Stimulated activated memory B cell treated with anti-CD40 and anti-IgM and Interleukin-4, amounts not matched to agents 10 μg/mL and 1 μg/mL and 100 μg/mL, for 72 hours (primary cell): Measurements from ENCODE around the gene INPP5D.
A peak's percentile ranks its signal among the peaks of the same experiment; 100 is the strongest.
"Not testable (repeated sequence)": the region's sequence is repeated elsewhere in the genome, so short reads cannot be mapped to it uniquely, and the experiment has no call there.

Experiments used
- ATAC-seq: fragments of 150-1000 bp; cut with Tn5 transposase; 2 replicates; pipeline ENCODE4 v1.10.0; 2021
- H3K27ac Mint-ChIP-seq: one replicate; pipeline ENCODE4 v1.8.0; 2022; ENCODE audit warnings: mild to moderate bottlenecking, mixed read lengths
- H3K27me3 Mint-ChIP-seq: one replicate; pipeline ENCODE4 v1.8.0; 2022; ENCODE audit warnings: mixed read lengths
- H3K36me3 Mint-ChIP-seq: one replicate; pipeline ENCODE4 v1.8.0; 2022; ENCODE audit warnings: mixed read lengths
- H3K4me1 Mint-ChIP-seq: one replicate; pipeline ENCODE4 v1.8.0; 2022; ENCODE audit warnings: mixed read lengths
- H3K4me3 Mint-ChIP-seq: one replicate; pipeline ENCODE4 v1.8.0; 2022; ENCODE audit warnings: mild to moderate bottlenecking, moderate library complexity, mixed read lengths
- H3K9me3 Mint-ChIP-seq: one replicate; pipeline ENCODE4 v1.8.0; 2022; ENCODE audit warnings: mixed read lengths

INPP5D gene

DNA sequence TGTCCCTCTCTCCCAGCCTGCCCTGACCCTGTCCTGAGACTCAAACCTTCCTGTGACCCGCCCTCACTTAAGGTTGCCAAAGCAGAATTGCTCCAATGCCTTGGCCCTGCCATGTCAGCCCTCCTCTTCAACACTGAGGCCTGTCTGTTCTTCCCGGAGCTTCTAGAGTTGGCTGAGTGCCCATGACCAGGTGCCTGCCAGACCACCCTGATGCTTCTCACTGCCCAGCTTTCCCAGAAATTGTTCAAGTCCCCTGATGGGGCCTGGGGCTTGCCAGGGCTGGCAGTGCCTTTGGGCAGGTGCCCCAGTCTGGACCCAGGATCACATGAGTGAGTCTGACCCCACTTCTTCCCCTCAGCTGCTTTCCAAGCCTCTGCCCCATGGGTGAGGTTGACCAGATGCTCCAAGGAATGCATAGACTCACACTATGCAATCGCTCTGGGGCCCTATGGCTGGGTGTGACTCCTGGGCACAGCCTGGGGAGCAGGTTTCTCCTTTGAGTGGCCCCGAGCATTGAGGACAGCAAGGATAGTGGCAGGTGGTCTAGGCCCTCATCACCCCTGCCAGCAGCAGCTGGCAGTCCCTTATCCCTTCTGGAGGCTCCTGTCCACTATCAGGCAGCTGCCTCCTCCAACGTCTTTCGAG, 3.1 kb upstream of the INPP5D start:
- Mint-ChIP-seq H3K36me3 (peaks cover 16% of the 10 kb centered on the region), H3K27me3 (no peaks in the 10 kb centered on the region)
- no peak for ATAC-seq

GRCh38 chr2:233058717-233059546, 1.2 kb upstream of the INPP5D start:
- no peak for ATAC-seq
- no peaks in the 10 kb centered on the region for H3K27me3 Mint-ChIP-seq
- no peaks in the 10 kb centered on the region for H3K9me3 Mint-ChIP-seq
- H3K36me3 Mint-ChIP-seq, result peaks cover 35% of the 10 kb centered on the region
- H3K4me1 Mint-ChIP-seq, result peaks cover 50% of the 10 kb centered on the region
- peak overlapping the region; percentile 57 for H3K4me3 Mint-ChIP-seq
- peak overlapping the region; percentile 95 for H3K27ac Mint-ChIP-seq

More for the DNA sequence above, 3.1 kb upstream of the INPP5D start:
- Mint-ChIP-seq H3K4me1 (peaks cover 37% of the 10 kb centered on the region), H3K4me3 (no peak overlapping the region), H3K27ac (peak overlapping the region; percentile 36), H3K9me3 (no peaks in the 10 kb centered on the region)

GRCh38 chr2:233059547-233059796, 670 bp upstream of the INPP5D start:
- ATAC-seq, result no peak
- peaks cover 50% of the 10 kb centered on the region for H3K4me1 Mint-ChIP-seq
- H3K27me3 Mint-ChIP-seq, result no peaks in the 10 kb centered on the region
- peak overlapping the region; percentile 99 for H3K4me3 Mint-ChIP-seq
- H3K27ac Mint-ChIP-seq, result peak overlapping the region; percentile 95
- H3K36me3 Mint-ChIP-seq, result peaks cover 36% of the 10 kb centered on the region
- no peaks in the 10 kb centered on the region for H3K9me3 Mint-ChIP-seq

GRCh38 chr2:233060501-233060979, 398 bp downstream of the INPP5D start:
- Mint-ChIP-seq H3K4me1 (peaks cover 57% of the 10 kb centered on the region), H3K36me3 (peaks cover 45% of the 10 kb centered on the region), H3K27ac (peak overlapping the region; percentile 95), H3K9me3 (no peaks in the 10 kb centered on the region), H3K4me3 (peak overlapping the region; percentile 99), H3K27me3 (no peaks in the 10 kb centered on the region)
- peak; percentile 1 for ATAC-seq

DNA sequence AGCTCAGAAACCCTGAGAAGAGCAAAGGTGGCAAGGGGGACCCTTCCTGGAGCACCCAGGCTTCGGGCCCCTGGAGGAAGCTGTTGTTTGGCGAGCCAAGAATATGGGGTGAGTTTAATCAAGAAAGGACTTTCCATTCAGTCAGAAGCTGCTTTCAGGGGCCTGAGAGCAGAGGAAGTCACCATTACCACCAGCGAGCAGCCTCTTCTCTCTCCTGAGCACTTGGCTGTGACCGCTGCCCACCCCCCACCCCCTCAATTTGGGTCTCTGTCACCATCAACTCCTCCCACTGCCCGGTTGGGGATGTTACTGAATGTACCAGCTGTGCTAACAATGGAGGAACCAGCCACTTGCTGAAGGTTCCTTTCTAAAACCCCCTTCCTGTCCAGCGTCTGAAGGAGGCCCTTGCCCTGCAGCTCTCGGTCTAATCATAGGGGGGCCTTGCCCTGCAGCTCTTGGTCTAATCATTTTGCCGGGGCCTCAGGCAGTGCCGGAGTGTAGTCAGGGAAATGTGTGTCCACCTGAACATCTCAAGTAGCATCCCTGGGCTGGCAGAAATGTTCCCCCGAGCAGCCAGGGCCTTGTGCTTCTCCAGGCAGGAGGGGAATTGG, 943 bp downstream of the INPP5D start:
- H3K4me1 Mint-ChIP-seq, result peaks cover 62% of the 10 kb centered on the region
- peaks cover 51% of the 10 kb centered on the region for H3K36me3 Mint-ChIP-seq
- no peaks in the 10 kb centered on the region for H3K27me3 Mint-ChIP-seq
- peak overlapping the region; percentile 99 for H3K4me3 Mint-ChIP-seq
- peak; percentile 58 for ATAC-seq
- peak overlapping the region; percentile 95 for H3K27ac Mint-ChIP-seq
- H3K9me3 Mint-ChIP-seq, result no peaks in the 10 kb centered on the region

- peaks cover 68% of the 10 kb centered on the region for H3K4me1 Mint-ChIP-seq
- ATAC-seq, result peak; percentile 28
- no peaks in the 10 kb centered on the region for H3K27me3 Mint-ChIP-seq
- no peaks in the 10 kb centered on the region for H3K9me3 Mint-ChIP-seq
- H3K4me3 Mint-ChIP-seq, result peak overlapping the region; percentile 99
- peaks cover 58% of the 10 kb centered on the region for H3K36me3 Mint-ChIP-seq
- peak overlapping the region; percentile 95 for H3K27ac Mint-ChIP-seq
Observed at GRCh38 chr2:233061591-233062450, 1.7 kb downstream of the INPP5D start.

DNA sequence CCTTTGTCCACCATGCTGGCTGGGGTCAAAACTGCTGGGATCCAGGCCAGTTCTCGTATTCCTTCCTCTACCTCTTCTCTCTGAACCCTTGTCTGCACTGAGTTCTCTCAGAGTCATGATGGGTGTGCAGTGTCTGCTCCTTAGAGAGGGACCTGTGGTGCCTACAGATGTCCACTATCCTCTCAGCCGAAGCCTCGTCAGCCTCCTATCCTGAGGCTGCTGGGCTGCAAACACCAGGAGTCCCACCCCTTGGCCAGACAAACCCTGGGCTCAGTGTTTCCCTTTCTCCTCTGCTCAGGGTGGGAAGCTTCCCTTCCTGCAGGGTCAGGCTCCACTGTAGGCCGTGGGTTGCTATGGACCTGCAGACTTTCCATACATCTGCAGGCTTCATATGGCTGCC, 2.3 kb downstream of the INPP5D start:
- peaks cover 70% of the 10 kb centered on the region for H3K4me1 Mint-ChIP-seq
- peaks cover 64% of the 10 kb centered on the region for H3K36me3 Mint-ChIP-seq
- H3K27ac Mint-ChIP-seq, result peak overlapping the region; percentile 95
- H3K9me3 Mint-ChIP-seq, result no peaks in the 10 kb centered on the region
- H3K4me3 Mint-ChIP-seq, result peak overlapping the region; percentile 99
- H3K27me3 Mint-ChIP-seq, result no peaks in the 10 kb centered on the region
- ATAC-seq, result no peak

DNA sequence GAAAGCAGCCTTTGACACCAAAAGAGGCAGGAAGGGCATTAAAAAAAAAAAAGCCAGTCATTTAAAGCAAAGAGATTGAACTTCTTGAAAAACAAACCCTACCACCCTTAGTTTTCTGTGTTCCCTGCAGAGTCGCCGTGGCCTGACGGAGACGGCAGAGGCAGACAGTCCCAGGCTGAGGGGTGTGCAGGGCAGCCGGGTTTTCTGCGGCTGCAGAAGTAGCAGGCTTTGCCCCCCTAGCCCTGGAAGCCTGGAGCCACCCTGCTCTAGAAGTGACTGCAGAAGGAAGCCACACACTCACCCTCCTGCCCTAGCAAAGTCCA, 2.8 kb downstream of the INPP5D start:
- Mint-ChIP-seq H3K36me3 (peaks cover 69% of the 10 kb centered on the region), H3K4me3 (peak overlapping the region; percentile 99), H3K27me3 (no peaks in the 10 kb centered on the region), H3K9me3 (no peaks in the 10 kb centered on the region), H3K27ac (peak overlapping the region; percentile 95), H3K4me1 (peaks cover 74% of the 10 kb centered on the region)
- peak; percentile 0 for ATAC-seq

GRCh38 chr2:233063269-233063975, 3.3 kb downstream of the INPP5D start:
- peak overlapping the region; percentile 95 for H3K27ac Mint-ChIP-seq
- H3K4me3 Mint-ChIP-seq, result peak overlapping the region; percentile 99
- peak; percentile 72 for ATAC-seq
- peaks cover 71% of the 10 kb centered on the region for H3K36me3 Mint-ChIP-seq
- peaks cover 75% of the 10 kb centered on the region for H3K4me1 Mint-ChIP-seq
- H3K27me3 Mint-ChIP-seq, result no peaks in the 10 kb centered on the region
- H3K9me3 Mint-ChIP-seq, result no peaks in the 10 kb centered on the region

DNA sequence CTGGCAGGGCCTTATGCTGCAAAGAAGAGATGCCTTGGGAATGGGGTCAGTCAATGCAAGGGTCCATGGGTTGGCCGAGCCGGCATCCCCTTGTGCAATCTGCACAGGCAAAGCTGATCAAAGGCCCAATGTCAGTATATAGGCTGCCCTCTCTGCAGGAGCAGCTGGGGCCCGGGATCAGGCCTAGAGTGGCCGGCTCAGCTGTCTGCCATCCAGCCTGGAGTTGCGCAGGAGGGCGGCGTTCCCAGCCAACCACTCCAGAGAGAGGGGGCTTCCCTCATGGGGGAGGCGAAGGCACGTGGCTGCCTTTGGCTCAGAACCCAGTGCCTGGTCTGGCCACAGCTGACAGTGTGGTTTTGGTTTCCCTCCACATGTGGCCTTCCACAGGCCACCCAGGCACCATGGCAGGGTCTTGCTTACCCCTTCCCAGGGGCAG, 3.9 kb downstream of the INPP5D start:
- no peak for ATAC-seq
- H3K9me3 Mint-ChIP-seq, result no peaks in the 10 kb centered on the region
- peak overlapping the region; percentile 99 for H3K4me3 Mint-ChIP-seq
- H3K27me3 Mint-ChIP-seq, result no peaks in the 10 kb centered on the region
- peaks cover 75% of the 10 kb centered on the region for H3K4me1 Mint-ChIP-seq
- H3K36me3 Mint-ChIP-seq, result peaks cover 77% of the 10 kb centered on the region
- H3K27ac Mint-ChIP-seq, result peak overlapping the region; percentile 95

DNA sequence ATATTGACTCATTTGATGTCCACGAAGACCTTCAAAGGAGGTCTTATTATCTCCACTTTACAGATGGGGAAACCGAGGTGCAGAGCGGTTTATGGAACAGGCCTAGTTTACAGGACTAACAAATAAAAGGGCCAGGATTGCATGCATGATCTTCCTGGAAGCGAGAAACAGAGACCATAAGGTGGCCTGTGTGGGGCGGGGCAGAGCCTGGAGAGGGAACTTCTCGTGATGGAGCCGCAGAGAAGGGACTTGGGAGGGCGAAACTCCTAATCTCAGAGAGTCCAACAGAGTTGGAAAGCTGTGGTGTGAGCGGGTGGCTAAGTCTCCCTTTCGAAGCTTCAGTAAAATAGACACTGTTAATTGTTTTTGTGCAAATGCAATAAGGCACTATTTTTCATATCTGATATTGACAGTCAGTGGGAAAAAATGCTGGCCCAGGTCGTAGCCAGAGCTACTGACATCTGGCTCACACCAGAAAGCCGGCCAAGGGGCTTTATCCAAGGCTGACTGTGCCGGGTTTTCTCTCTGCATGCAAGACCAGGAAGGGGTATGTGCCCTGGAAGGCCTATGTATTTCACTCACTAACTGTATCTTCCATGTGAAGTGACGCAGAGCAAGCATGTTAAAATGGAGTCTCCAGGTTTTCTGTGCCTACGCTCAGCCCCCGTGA, 4.5 kb downstream of the INPP5D start:
- Mint-ChIP-seq H3K4me1 (peaks cover 78% of the 10 kb centered on the region), H3K27me3 (no peaks in the 10 kb centered on the region), H3K9me3 (no peaks in the 10 kb centered on the region), H3K36me3 (peaks cover 77% of the 10 kb centered on the region), H3K27ac (peak overlapping the region; percentile 38), H3K4me3 (peak overlapping the region; percentile 99)
- no peak for ATAC-seq

- Mint-ChIP-seq H3K4me1 (peaks cover 78% of the 10 kb centered on the region), H3K27ac (peak overlapping the region; percentile 17), H3K36me3 (peaks cover 80% of the 10 kb centered on the region), H3K4me3 (peak overlapping the region; percentile 99)
- H3K9me3 Mint-ChIP-seq, ATAC-seq, H3K27me3 Mint-ChIP-seq: not testable (repeated sequence)
Observed at GRCh38 chr2:233065200-233065589, 5.1 kb downstream of the INPP5D start.

DNA sequence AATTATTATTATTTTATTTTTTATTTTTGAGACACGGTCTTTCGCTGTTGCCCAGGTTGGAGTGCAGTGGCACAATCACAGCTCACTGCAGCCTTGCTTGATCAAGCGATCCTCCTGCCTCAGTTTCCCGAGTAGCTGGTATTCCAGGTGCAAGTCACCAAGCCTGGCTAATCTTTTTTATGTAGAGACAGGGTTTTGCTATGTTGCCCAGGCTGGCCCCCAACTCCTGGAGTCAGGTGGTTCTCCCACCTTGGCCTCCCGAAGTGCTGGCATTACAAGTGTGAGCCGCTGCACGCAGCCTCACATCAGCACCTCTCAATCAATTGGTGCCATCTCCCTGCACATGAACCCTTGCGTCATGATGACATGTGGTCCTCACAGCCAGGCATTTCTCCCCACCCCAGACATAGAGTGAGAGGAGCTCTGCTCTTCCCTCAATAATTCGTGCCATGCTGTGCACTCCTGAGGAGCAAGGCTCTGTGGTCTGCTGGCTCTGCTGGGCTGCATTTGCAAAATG, 5.9 kb downstream of the INPP5D start:
- no peaks in the 10 kb centered on the region for H3K27me3 Mint-ChIP-seq
- ATAC-seq, result no peak
- H3K4me1 Mint-ChIP-seq, result peaks cover 87% of the 10 kb centered on the region
- H3K4me3 Mint-ChIP-seq, result peak overlapping the region; percentile 26
- peak overlapping the region; percentile 17 for H3K27ac Mint-ChIP-seq
- peaks cover 82% of the 10 kb centered on the region for H3K36me3 Mint-ChIP-seq
- H3K9me3 Mint-ChIP-seq, result no peaks in the 10 kb centered on the region
